Left renal cortex interstitium (tissue), 4 donors: ENCODE data around the gene DEGS1. TPM values are rescaled to one million over a fixed set of nuclear protein-coding genes. Genes with fewer than 3 reads are reported as not detected.

Experiments used
- polyA plus RNA-seq, 4 donors: library from polyadenylated mRNA; unstranded; fragments of 120-200 nt; gene quantifications; one replicate each; pipeline ENCODE4 v1.2.1, GENCODE V29; 2013; ENCODE audit not compliant: insufficient read length in 4 of 4

Gene DEGS1
- polyA plus RNA-seq, 4 donors = 52.0 to 70.0 (median 58.9) TPM

Other genes starting within 250 kb of the DEGS1 start
- gene FBXO28, start 69.1 kb upstream of the DEGS1 start, polyA plus RNA-seq = 10 to 100 TPM; 31.5 to 35.4 (median 33.5) TPM
- 10 to 100 TPM; 30.5 to 44.6 (median 37.5) TPM for gene NVL, start 146.9 kb downstream of the DEGS1 start, polyA plus RNA-seq
- gene CNIH4, start 173.6 kb downstream of the DEGS1 start, polyA plus RNA-seq = 10 to 100 TPM; 43.3 to 56.6 (median 49.1) TPM